Coronary artery (tissue), 2 donors: Measurements from ENCODE around the gene TMIE.
"Not testable (repeated sequence)": the region's sequence is repeated elsewhere in the genome, so short reads cannot be mapped to it uniquely, and the experiment has no call there.

Experiments used
- DNase-seq: peaks from one replicate; pipeline ENCODE4 v3.0.0-alpha.2; 2017; ENCODE audit warnings: low spot score
- H3K27ac ChIP-seq, 2 donors: fragments of 200-600 bp; sonication (generic); one replicate each; pipeline ENCODE4 v1.5.1; 2016 to 2019
- H3K4me3 ChIP-seq: fragments of 200-600 bp; sonication (generic); 2 replicates; pipeline ENCODE4 v1.5.1; 2016; ENCODE audit warnings: mild to moderate bottlenecking, moderate library complexity
- TF ChIP-seq, protein P1 (sequence below): fragments of 200-600 bp; sonication (generic); IDR thresholded peaks from one replicate; pipeline ENCODE4 v1.5.1; 2019; ENCODE audit warnings: antibody characterized with exemption

Gene TMIE

DNA sequence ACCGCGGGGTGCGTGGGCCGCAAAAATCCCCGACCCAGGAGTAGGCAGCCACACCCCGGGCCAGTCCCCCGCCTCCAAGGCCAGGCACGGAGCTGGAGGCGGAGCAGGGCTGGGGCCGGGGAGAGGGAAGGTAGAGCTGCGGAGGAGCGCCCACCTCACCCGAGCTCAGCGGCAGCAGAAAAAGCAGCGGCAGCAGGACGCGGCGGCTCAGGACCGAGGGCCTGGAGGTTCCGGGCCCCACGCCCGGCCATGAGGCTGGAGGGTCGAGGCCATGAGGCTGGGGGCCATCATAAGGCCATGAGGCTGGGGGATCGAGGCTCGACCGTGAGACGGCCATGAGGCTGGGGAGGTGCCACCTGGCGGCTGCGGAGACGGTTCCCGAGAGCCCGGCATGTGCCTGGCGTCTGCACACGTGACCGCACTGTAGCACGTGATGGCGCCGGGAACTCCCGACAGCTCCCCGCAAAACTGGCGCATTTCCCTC lies 49.4 kb downstream of the TMIE start:
- H3K4me3 ChIP-seq, result no peak overlapping the region
- DNase-seq, result no peak
- no peak overlapping the region for H3K27ac ChIP-seq
- TF ChIP-seq, protein P1, sequence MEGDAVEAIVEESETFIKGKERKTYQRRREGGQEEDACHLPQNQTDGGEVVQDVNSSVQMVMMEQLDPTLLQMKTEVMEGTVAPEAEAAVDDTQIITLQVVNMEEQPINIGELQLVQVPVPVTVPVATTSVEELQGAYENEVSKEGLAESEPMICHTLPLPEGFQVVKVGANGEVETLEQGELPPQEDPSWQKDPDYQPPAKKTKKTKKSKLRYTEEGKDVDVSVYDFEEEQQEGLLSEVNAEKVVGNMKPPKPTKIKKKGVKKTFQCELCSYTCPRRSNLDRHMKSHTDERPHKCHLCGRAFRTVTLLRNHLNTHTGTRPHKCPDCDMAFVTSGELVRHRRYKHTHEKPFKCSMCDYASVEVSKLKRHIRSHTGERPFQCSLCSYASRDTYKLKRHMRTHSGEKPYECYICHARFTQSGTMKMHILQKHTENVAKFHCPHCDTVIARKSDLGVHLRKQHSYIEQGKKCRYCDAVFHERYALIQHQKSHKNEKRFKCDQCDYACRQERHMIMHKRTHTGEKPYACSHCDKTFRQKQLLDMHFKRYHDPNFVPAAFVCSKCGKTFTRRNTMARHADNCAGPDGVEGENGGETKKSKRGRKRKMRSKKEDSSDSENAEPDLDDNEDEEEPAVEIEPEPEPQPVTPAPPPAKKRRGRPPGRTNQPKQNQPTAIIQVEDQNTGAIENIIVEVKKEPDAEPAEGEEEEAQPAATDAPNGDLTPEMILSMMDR, result no peak

GRCh38 chr3:46753127-46753526 lies 51.9 kb downstream of the TMIE start:
- H3K4me3 ChIP-seq, H3K27ac ChIP-seq, DNase-seq: not testable (repeated sequence)

DNA sequence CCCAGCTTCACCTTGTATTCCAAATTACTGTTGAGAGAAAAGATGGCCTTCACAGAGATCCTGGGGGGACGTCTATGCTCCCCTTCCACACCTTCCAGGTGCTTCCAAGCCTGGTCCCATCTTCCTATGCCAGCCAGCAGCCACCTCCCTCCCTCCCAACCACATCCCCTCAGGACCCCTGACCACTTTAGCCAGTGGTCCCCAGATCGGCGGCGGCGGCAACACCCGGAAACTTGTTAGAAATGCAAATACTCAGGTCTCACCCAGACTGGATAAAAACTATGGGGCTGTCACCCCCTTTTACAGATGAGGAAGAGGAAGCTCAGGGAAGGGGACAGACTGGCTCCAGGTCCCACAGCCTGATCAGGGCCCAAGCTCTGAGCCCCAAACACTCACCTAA lies 54.5 kb downstream of the TMIE start:
- DNase-seq, result no peak
- Histone ChIP-seq H3K4me3 (no peak overlapping the region), H3K27ac (no peak overlapping the region)
- TF ChIP-seq, protein P1, result no peak

DNA sequence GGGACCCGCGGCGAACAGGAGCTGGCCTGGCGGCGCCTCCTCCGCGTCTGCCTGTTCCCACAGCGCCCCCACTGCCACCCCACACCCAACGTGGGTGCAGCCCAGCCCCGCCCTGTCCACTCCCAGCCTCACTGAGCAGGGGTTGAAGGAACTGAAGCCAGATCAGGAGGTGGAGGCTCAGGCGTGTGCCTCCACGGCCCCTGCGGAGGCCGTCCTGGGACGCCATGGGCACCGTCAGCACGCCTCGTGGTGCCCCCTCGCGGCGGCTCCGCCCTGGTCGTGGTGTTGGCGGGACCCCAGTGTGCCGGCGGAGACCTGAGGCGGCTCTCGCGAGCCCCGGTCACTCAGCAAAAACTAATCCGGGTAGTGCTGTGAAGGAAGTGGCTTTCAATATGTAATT lies 55.5 kb downstream of the TMIE start:
- H3K4me3 ChIP-seq, result no peak overlapping the region
- TF ChIP-seq, protein P1, result no peak
- no peak for DNase-seq
- no peak overlapping the region for H3K27ac ChIP-seq

DNA sequence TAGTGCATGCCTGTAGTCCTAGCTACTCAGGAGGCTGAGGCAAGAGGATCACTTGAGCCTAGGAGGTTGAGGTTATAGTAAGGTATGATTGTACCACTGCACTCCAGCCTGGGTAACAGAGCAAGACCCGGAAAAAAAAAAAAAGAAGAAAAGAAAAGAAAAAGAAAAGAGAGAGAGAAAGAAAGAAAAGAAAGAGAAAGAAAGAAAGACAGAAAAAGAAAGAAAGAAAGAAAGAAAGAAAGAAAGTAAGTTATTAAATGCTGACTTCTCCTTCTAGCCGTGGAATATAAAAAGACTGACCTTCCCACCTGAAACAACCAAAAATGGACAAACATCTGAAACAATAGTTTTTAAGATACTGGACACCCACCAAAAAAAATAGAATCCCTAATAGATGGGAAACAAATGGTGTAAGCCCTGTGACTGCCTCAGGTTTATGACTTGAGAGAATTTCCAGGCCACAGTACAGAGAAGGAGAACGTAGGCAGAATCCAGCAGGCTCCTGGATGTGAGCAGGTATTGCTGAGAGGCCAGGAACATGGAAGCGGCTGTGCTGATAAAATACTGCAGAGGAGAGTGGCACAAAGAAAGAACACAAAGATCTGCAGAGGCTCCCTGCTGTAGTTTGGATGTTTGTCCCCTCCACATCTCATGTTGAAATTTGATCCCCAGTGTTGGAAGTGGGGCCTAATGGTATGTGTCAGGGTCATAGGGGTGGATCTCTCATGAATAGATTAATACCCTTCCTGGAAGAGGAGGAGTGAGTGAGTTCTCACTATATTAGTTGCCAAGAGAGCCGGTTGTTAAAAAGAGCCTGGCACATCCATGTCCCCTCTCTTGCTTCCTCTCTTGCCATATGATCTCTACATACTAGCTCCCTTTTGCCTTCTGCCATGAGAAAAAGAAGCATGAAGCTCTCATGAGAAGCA lies 58.3 kb downstream of the TMIE start:
- TF ChIP-seq, protein P1, result no peak
- Histone ChIP-seq H3K27ac (no peak overlapping the region), H3K4me3 (no peak overlapping the region)
- DNase-seq, result no peak
